GM12892 (cell line): ENCODE measurements around the gene LZIC.

Experiments used
- DNase-seq: peaks from one replicate; pipeline ENCODE4 v3.0.0; 2011; ENCODE audit not compliant: insufficient read length
- FAIRE-seq: peaks from 2 replicates; lab custom pipeline; 2011; peaks lifted over from hg19 to GRCh38; lab: Jason Lieb, UNC
- POLR2A ChIP-seq: IDR thresholded peaks from 2 replicates; pipeline ENCODE4 v1.6.1; 2011; ENCODE audit warnings: low read depth, low read length, control low read depth
- POLR2AphosphoS5 ChIP-seq: IDR thresholded peaks from 2 replicates; pipeline ENCODE4 v1.6.1; 2011; ENCODE audit warnings: low read depth, low read length, control low read depth
- TAF1 ChIP-seq: IDR thresholded peaks from 2 replicates; pipeline ENCODE4 v1.6.1; 2011; ENCODE audit warnings: low read depth, mild to moderate bottlenecking, control low read depth, low read length, borderline replicate concordance

LZIC gene

DNA sequence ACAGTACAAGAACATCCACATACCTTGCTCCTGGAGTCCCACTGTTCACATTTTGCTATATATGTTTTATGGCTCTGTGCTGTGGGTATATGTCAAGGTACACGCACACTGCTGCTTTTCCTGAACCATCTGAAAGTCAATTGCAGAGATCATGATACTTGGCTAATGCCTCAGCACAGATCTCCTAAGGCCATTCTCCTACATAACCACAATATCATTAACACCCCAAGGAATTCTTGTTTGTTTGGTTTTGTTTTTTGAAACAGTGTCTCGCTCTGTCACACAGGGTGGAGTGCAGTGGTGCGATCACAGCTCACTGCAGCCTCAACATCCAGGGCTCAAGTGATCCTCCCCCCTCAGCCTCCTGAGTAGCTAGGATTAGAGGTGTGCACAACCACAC lies 49.1 kb downstream of the LZIC start:
- DNase-seq (no peak), FAIRE-seq (no peak)
- TF ChIP-seq TAF1 (no peak), POLR2A (no peak), POLR2AphosphoS5 (no peak)

DNA sequence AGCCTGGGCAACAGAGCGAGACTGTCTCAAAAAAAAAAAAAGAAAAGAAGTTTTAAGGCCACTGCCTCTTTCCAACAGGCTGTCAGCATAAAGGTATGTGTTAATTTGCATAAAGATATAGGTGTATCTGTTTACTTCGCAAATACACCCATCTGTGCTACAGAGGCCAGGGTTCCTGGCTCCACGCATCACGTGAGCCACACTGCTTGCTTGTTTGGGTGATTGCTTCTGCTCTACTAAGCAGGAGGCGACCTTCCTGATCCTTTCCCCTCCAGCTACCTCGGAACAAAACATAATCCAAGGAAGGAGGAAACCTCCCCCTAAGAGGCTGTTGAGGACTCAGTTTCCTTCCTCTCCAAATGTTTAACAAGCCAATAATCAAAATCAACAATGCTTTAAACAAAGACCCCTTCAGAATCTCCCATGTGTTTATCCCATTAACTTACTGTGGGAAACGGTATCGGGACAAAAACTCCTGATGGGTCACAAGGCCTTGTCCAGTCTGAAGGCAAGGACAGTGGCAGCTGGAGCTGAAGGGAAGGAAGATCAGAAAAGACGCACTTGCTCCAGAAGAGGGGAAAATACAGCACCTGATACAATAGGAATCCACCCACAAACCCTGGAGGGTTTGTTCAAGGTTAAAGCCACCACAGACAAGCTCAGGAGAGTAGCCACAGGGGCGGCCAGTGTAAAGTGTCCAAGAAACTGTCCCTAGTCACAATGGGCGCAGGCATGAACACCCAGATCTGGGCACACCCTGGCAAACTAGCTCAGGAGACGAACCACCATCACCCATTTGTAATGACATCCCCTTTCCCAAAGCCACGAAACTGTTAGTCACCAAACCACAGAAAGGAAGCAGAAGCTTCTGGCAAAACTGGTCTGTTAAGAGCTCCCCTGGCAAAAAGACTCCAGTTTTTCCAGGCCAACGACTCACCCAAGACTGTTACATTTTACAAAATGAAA lies 50.3 kb downstream of the LZIC start:
- no peak for DNase-seq
- no peak for FAIRE-seq
- TF ChIP-seq TAF1, result no peak
- no peak for TF ChIP-seq POLR2AphosphoS5
- no peak for TF ChIP-seq POLR2A

- DNase-seq, result no peak
- no peak for FAIRE-seq
- TF ChIP-seq POLR2A, result no peak
These were observed 52.0 kb downstream of the LZIC start for GRCh38 chr1:9891207-9891606.

- no peak for DNase-seq
- no peak for TF ChIP-seq POLR2AphosphoS5
- no peak for TF ChIP-seq TAF1
- no peak for TF ChIP-seq POLR2A
- no peak for FAIRE-seq
These were observed 52.9 kb downstream of the LZIC start for GRCh38 chr1:9890224-9890731.

DNA sequence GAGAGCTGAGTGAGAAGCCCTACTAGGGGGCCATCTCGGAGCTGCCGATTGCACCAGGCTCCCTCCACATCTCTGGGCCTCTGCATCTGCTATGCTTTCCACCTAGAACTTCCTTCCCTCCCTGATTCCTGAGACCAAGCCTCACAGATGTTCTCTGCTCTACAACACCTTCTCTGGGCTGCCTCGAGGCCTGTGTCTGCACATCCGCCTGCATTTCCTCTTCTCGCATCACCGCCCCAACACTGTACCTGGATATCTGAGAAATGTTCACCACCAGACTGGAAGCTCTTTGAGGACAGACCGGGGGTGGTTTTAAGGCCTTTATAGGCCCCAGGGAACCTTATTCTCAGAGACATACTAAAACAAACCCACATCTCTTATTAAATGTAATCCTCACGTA lies 53.8 kb downstream of the LZIC start:
- DNase-seq, result no peak

DNA sequence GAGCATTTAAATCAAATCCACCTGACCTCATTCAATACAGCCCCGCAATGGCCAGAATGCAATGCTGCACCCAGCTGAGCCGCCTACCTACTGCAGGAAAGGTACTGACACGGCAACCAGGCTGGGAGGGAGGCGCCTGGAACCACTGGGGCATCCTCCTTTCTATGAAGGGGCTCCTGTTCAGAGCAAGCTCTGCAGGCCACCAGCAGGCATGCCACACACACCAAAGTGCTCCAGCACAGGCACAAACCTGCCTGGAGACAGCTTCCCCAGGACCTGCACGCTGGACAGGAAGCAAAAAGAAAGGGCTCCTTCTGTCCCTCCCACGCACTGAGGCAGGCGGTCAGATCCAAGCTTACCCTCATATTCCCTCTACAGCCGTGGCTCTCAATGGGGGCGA lies 54.3 kb downstream of the LZIC start:
- no peak for DNase-seq
- FAIRE-seq, result no peak
- TF ChIP-seq POLR2AphosphoS5, result no peak
- no peak for TF ChIP-seq POLR2A
- no peak for TF ChIP-seq TAF1

More for the DNA sequence above, 53.8 kb downstream of the LZIC start:
- no peak for FAIRE-seq
- TF ChIP-seq POLR2AphosphoS5, result no peak
- TF ChIP-seq TAF1, result no peak
- no peak for TF ChIP-seq POLR2A

DNA sequence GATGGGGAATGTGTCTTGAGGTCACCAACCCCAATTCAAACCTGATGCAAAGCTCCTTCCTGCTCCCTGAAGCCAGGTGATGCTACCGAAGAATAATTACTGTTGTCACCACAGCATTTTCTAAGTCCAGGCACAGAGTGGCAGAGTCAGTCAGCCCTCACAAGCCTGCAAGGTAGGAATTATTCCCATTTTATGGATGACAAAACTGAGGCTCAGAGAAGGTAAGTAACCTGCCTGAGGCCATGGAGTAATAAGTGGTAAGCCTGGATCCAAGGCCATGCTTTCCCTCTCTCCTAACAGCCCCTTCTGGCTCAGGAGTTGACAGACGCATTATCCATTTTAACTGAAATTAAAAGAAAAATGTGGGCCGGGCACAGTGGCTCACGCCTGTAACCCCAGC lies 56.1 kb downstream of the LZIC start:
- DNase-seq, result no peak
- no peak for FAIRE-seq
- TF ChIP-seq TAF1 (no peak), POLR2A (no peak), POLR2AphosphoS5 (no peak)

- FAIRE-seq, result no peak
- DNase-seq, result no peak
- TF ChIP-seq POLR2A (no peak), POLR2AphosphoS5 (no peak), TAF1 (no peak)
These were observed 57.0 kb downstream of the LZIC start for GRCh38 chr1:9886092-9886742.

DNA sequence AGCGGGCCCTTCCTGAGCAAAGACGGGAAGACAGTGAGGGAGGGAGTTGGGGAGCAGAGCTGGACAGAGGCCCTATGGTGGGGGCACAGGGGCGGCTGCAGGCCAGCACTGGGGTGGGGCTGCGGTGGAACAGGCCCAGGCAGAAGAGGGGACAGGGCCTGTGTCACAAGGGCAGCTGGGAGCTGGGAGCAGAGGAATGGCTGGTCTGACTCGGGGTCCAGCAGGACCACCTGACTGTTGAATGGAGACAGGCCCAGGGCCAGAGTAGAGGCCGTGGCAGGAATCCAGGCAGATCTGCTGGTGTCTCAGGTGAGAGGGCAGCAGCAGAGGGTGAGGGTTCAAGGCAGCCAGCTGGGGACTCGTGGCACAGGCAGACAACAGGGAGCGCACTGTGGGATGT lies 58.4 kb downstream of the LZIC start:
- FAIRE-seq (no peak), DNase-seq (no peak)
- TF ChIP-seq TAF1 (no peak), POLR2AphosphoS5 (no peak), POLR2A (no peak)

DNA sequence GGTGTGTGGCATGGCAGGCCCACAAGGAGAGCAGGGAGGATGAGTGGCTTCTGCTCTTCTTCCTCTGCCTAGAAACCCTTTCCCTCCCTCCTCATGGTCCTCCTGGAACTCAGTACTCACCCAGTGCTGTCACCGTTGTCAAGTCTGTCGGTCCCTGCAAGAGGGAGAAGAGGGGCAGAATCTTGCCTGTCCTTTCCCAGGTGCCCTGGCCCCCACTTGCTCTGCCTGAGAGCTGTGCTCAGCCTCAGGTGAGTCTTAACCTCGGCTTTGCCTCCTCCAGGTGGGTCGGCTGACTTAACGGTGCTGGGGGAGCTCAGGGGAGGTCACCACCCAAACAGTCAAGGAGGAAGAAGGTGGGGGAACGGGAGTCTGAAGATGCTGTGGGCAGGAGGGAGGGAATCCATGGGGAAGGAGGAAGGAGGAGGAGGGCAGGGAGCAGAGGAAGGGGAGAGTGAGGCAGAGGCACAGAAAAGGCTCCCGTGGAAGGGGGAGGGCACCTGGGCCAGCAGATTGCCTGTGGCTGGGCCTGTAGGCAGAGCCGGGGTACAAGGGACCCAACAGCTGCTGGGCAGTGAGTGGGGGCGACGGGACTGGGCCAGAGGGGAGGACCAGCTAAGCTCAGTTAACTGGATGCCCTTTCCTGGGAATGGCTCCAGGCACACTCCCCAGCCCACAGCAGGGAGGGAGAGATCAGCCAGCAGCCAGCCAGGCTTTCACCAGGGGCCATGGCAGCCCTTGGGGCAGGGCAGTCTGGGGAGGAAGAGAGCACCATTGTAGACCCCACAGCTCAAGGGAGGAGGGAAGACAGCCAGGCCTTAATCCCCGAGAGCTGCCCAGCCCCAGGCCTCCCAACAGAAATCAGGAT lies 59.4 kb downstream of the LZIC start:
- TF ChIP-seq POLR2AphosphoS5, result no peak
- no peak for TF ChIP-seq POLR2A
- no peak for TF ChIP-seq TAF1
- FAIRE-seq, result no peak

DNA sequence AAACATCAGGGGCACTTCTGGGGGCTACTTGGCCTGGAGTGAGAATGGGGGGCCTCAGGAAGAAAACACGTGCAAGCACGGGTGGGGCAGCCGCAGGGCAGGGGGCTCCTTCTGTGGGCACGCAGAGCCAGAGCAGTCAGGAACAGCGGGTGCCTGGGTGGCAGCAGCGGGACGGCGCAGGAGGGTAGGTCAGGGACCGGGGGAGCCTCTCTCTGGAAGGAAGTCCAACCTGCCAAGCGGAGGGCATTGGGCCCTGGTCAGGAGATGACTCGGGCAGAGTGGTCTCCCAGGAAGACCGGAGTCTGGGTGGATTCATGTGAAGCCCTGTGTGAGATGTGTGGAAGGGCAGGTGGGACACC lies 60.3 kb downstream of the LZIC start:
- TF ChIP-seq POLR2AphosphoS5, result no peak
- TF ChIP-seq TAF1, result no peak
- no peak for TF ChIP-seq POLR2A
- no peak for DNase-seq
- no peak for FAIRE-seq

More for the DNA sequence above, 59.4 kb downstream of the LZIC start:
- DNase-seq, result no peak
